HG03039 (cell line): Measurements from ENCODE around the gene FAT1.

Experiments
- ATAC-seq: cut with Tn5 transposase; IDR thresholded peaks from one replicate; pipeline ENCODE4 v1.9.1; 2021; ENCODE audit warnings: mild to moderate bottlenecking, moderate library complexity; ENCODE audit not compliant: unreplicated experiment

The FAT1 gene

GRCh38 chr4:186700746-186701145 lies 22.9 kb downstream of the FAT1 start:
- no peak for ATAC-seq

- no peak for ATAC-seq
Measured at GRCh38 chr4:186699881-186700397, 23.7 kb downstream of the FAT1 start.

GRCh38 chr4:186699298-186699697 lies 24.4 kb downstream of the FAT1 start:
- ATAC-seq = no peak

GRCh38 chr4:186698525-186698924 lies 25.1 kb downstream of the FAT1 start:
- no peak for ATAC-seq

- no peak for ATAC-seq
Measured at GRCh38 chr4:186698028-186698427, 25.6 kb downstream of the FAT1 start.

GRCh38 chr4:186695392-186695791 lies 28.3 kb downstream of the FAT1 start:
- ATAC-seq = no peak

- no peak for ATAC-seq
Measured at GRCh38 chr4:186693894-186694293, 29.8 kb downstream of the FAT1 start.

- ATAC-seq = no peak
Measured at GRCh38 chr4:186693159-186693815, 30.4 kb downstream of the FAT1 start.

GRCh38 chr4:186691396-186691795 lies 32.3 kb downstream of the FAT1 start:
- ATAC-seq = no peak

- ATAC-seq = no peak
Measured at GRCh38 chr4:186689476-186689875, 34.2 kb downstream of the FAT1 start.

GRCh38 chr4:186688150-186688943 lies 35.3 kb downstream of the FAT1 start:
- no peak for ATAC-seq

GRCh38 chr4:186687265-186687664 lies 36.4 kb downstream of the FAT1 start:
- no peak for ATAC-seq

- no peak for ATAC-seq
Measured at GRCh38 chr4:186685767-186686183, 37.9 kb downstream of the FAT1 start.

GRCh38 chr4:186684889-186685309 lies 38.8 kb downstream of the FAT1 start:
- ATAC-seq = no peak

- ATAC-seq = no peak
Measured at GRCh38 chr4:186684220-186684619, 39.4 kb downstream of the FAT1 start.

GRCh38 chr4:186680641-186681040 lies 43.0 kb downstream of the FAT1 start:
- ATAC-seq = no peak

GRCh38 chr4:186676531-186677161 lies 47.0 kb downstream of the FAT1 start:
- ATAC-seq = no peak

- ATAC-seq = no peak
Measured at GRCh38 chr4:186669735-186670134, 53.9 kb downstream of the FAT1 start.

GRCh38 chr4:186669159-186669731 lies 54.4 kb downstream of the FAT1 start:
- ATAC-seq = no peak

- no peak for ATAC-seq
Measured at GRCh38 chr4:186666750-186667149, 56.9 kb downstream of the FAT1 start.

- ATAC-seq = no peak
Measured at GRCh38 chr4:186666252-186666651, 57.4 kb downstream of the FAT1 start.
